ENCODE results near the gene PSAT1.
"Not testable (repeated sequence)": the region's sequence is repeated elsewhere in the genome, so short reads cannot be mapped to it uniquely, and the experiment has no call there.

Gene PSAT1

DNA sequence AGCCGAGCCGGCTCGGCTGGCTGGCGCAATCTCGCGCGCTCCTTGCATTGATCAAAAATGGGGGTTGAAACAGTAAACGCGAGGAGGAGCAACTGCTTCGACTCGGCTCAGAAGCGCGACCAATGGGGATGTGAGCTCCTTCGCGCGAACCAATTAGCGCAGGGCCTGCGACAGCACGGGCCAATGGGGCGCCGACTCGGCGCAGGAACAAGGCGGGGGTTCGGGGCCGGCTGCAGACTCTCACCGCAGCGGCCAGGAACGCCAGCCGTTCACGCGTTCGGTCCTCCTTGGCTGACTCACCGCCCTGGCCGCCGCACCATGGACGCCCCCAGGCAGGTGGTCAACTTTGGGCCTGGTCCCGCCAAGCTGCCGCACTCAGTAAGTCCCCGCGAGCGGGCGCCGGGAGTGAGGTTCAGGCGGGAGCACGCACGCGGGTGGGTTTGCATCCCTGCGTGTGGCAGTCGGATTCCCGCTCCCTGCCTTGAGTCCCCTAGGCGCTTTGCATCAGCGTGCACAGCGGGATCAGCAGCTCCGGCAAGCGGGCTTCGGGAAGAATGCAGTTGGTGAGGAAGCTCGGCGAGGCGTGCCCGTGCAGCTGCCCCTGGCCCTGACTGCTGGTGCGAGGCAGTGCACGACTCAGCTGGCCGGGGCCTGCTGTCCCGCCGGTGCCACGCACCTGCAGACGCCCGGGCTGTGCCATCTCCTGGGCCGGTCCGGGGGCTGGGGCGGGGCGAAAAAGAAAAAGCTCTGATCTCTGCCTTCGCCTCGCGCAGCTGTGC lies at the start of gene PSAT1:
Gene PSAT1 (plus strand): TSS at position 233 of the 779 bp plus-strand sequence. CDS start 86 bp downstream, at position 319.
- peak; percentile 80 to 88 (median 85) for DNase-seq

DNA sequence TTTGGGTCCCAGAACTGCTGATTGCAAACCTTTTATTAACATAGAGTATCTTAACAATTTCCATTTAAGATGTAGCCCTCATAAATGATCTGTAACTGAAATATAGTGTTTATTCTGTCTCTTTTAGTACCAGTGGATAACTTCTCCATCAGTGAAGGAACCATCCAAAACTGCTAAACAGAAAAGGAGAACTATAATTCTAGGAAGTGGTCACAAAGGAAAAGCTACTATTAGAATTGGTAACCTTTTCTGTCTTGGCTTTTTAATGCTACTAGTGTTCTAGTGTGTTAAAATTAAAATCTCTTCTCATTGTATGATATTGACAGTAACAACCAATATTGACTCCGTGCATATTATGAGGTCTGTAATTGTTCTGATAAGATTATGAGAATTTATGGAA lies 48.3 kb upstream of the PSAT1 start:
- DNase-seq = no peak

DNA sequence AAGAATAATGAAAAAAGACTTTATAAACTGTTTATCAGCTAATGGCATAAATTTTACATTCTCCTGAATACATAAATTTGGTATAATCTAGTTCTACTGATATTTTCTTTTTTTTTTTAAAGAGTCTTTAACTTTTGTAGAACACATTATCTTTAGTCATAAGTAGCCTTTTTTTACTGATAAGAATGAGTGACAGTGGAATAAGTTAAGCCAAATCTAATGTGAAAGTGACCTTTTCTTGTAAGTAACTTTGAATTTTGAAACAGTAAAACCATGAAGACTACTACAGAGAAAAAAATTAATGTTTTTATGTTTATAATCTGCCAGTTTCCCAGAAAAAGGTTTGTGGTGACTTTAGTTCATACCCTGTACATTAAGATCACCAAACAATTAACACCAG lies 47.4 kb upstream of the PSAT1 start:
- no peak for DNase-seq

DNA sequence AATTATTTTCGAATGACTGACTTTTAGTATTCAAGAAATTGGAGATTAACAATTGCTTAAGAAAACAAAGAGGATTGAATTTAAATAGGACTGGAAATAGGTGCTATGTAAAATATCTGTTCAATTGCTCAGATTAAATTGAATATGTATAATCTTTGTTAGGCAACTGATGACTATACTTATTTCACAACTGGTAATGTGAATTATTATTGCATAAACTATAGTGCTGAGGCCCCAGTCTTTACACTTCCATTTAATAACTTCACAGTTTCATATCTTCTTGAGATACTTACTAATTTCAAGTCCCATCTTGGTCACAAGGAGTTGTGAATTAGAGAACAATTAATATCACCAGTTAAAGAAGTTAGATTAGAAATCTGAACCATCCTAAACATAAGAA lies 44.3 kb upstream of the PSAT1 start:
- no peak for DNase-seq

DNA sequence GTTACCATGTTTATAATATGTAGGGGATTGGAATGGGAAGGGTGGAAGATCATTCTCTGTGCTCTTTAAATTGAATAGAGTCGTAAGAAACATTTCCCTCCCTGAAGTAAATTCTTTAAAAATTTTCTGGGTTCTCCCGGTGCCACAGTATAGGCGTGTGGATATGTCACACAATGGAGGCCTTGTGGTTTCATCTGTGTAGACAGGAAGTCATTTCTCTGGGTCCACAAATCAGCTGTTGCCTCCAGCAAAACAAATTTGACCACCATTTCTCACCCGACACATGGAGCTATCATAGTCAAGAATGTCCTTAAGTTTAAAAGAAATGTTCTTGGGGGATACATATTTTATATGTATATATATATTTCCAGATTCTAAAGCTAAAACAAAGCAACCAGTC lies 43.6 kb upstream of the PSAT1 start:
- no peak for DNase-seq

DNA sequence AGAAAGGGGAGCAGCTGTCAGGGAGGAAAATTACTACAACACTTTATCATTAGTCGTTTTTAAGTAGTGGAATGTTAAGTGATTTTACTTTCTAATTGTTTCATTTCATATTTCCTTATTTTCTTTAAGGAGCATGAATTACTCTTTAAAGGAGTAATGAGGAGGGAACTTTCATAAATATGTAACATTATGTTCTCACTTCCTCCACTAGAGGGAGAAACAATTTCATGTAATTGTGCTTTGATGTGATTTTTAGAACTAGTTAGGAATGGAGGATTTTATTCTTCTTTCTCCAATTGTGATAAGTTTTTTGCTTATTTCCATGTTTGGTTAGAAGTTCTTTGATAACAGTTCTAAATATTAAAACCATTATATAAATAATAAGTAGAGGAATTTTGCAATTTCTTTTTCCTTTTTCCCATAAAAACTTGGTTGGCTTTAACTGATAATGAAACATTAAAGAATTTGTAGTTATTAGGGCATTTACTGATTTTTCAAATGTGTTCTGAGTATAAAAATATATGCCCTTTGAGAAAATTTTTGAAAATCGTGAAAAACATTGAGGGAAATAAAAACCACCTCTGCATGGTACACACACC lies 35.4 kb upstream of the PSAT1 start:
- DNase-seq = peak in 2 of 6 experiments; percentile 10 to 18

DNA sequence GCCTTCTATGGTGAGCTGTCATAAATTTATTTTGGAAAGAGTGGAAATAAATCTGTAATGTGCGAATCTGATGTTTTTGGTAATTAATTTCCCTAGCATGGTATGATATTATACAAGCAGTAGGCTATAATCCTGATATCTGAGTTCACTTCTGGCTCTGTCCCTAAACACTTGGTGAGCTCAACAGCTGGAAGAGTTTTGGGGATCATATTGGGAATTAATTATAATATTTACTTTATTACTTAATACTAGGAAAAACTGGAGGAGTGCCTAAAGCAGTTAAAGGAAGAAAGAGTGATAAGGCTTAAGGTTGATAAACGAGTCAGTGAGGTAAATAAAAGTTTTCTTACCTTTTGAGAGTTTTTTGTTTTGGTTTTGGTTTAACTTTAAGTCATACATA lies 34.3 kb upstream of the PSAT1 start:
- no peak for DNase-seq

DNA sequence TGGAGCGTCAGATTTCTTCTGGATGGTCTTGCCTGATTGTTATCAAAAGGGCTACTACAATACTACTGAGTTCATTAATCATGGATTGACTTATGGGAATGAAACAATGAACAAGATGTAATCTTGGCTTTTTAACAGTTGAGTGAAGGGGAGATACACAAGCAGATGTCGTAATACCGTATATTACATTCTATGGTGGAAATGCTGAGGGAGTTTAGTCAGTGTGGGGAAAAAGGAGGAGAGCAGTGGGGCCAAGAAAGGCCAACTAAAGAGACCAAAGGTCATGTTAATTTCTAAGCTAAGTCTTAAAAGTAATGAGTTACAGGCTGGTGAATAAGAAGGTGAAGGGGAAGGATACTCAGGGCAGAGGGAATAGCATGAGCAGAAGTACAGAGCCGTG lies 29.0 kb upstream of the PSAT1 start:
- DNase-seq = no peak

DNA sequence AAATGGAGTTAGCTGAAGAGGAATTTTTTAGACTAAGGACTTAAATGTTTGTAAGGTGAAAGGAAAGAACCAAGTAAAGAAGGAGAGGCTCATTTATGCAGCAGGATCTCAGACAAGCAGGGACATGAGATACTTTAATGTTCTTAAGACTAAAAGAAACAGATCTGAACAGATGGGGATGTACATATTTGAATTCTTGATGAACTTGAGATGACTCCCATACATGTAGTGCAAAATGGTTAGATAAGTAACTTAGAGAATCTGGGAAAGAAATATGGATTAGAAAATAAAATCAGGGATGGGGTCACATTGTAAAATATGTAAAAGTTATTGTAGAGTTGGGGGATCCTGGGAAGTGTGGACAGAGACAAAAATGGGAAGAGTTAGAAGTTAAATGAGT lies 27.1 kb upstream of the PSAT1 start:
- DNase-seq = no peak

DNA sequence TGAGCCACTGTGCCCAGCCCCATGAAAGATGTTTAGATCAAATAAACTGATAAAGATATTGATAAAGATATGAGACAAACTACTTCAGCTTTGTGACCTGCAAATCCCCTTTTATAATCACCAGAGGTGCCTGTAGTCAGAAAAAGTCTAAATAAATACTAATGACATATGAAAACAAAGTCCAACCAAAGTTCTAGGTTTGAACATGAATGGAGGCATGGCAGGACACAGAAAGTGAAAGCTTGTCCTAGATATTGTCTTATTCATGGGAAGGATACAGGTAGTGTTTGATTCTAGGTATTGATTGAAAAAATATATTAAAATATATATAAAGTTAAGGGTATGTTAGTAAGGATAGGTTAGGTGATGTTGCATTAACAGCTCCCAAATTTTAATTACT lies 24.6 kb upstream of the PSAT1 start:
- DNase-seq = no peak

DNA sequence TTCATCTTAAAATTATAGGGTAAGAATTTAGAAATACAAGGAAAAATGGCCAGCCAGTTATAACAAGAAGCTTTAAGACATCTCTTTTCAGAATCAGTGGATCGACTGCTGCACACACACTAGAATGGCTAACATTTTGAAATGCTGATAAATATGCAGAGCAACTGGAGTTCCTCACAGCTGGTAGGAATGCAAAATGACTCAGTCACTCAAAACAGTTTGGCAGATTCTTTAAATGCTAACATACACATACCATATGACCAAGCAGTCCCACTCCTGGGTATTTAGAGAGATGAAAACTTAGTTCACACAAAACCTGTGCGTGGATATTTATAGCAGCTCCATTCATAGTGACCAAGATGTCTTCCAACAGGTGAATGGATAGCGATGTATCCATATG lies 23.2 kb upstream of the PSAT1 start:
- DNase-seq = no peak

DNA sequence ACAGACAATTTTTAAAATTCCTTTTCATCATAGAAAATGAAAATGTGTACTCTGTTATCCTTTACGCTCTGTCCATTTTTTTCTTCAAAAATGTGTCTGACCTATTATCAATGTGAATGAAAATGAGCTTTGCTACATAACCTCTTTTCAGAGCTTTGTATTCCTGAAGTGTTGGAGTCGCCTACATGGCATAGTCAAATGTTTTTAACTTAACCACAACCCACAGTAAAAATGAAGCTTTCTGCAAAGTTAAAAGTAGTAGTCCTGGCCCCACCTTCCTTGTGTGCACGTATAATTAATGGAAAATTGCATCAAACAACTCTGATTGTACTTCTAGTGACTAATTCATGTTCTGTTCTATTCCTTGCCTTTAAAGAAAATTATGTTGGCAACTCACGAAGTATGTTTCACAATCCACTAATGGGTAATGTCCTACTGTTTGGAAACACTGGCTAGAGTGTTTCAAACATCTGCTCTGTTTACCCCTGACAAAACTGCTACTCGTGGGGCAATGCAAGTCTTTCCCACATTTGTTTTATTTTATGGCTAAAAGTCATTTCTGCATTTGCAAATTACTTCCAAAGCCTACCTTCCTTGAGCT lies 18.6 kb upstream of the PSAT1 start:
- DNase-seq = no peak

DNA sequence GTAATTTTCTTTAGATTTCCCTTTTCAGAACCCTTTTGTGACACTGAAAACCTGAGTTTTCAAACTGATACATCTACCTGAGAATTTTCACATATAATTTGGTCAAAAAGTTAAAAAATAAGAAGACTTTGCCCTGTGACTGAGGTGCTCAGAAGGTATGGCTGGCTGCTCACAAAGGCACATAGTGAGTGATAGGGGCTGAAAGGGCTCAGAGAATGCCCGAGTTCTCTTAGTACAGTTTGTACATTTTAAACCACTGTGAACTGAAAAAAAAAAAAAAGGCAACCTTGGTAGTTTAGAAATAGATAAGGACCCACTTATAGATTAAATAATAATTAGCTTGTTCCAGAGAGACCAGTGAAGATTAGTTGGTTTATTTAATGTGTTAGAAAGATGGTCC lies 18.1 kb upstream of the PSAT1 start:
- DNase-seq = no peak

DNA sequence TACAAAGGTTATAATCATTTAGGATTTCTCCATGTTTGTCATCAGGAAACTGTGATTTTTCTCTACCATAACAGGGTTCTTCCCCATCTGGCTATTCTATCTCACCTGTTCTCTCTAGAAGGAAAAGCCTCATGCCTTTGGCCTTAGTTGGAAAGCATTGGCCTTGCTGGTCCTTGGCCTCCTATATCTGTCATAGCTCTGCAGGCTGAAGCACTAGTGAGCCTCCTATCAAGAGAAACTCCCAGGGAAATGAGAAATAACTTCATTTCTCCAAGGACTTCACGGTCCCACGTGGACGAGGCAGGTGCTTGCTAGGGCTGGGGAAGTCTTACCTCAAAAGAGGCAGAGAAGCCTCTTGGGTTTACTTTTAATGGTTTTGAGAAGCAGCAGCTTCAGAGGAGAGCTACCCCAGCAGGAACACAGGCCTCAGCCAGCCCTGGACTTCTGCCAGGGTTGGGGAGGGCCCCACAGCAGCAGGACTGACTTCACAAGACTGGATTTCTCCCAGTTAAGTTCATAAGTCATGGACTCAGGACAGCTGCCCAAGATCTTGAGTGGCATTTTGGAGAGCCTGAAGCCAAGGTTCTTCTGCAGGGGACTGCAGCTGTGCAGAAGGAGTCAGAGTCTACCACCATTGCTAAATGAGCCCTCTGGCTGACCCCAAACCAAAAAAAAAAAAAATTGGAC lies 15.8 kb upstream of the PSAT1 start:
- no peak for DNase-seq

DNA sequence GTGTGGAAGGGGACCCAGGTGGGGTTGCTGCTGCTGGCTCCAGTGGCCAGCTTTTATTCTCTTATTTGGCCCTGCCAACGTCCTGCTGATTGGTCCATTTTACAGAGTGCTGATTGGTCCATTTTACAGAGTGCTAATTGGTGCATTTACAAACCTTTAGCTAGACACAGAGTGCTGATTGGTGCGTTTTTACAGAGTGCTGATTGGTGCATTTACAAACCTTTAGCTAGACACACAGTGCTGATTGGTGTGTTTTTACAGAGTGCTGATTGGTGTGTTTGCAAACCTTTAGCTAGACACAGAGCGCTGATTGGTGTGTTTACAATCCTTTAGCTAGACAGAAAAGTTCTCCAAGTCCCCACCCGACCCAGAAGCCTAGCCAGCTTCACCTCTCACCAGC lies 12.7 kb upstream of the PSAT1 start:
- DNase-seq = not testable (repeated sequence)

DNA sequence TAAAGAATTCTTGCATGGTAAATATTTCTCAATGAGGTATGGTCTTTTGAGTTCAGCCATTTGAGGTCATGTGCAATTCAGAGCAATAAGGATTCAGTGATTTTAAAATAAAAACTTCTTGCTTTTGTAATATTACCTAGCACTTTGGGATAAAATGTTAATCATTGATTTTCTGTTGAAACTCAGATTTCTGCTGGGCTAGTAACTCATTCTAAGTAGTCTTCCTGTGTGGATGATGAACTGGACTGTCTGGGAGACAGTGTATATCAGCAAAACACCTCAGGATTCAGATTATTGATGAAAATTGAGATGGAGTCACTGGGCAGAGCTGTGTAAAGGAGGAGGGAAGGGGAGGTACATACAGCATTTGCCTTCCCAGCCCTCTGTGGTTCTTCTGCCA lies 10.8 kb upstream of the PSAT1 start:
- DNase-seq = no peak

DNA sequence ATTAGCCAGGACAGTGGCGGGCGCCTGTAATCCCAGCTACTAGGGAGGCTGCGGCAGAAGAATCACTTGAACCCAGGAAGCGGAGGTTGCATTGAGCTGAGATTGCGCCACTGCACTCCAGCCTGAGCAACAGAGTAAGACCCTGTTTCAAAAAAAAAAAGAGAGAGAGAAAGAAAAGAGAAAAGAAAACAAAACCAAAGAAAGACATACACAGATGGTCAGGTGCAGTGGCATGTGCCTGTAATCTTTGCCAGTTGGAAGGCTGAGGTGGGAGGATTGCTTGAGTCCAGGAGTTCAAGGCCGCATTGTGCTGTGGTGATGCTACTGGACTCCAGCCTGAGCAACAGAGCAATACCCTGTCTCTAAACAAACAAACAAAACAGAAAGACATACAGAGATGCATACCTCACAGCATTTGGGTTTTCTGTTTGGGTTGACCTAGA lies 10.0 kb upstream of the PSAT1 start:
- no peak for DNase-seq

DNA sequence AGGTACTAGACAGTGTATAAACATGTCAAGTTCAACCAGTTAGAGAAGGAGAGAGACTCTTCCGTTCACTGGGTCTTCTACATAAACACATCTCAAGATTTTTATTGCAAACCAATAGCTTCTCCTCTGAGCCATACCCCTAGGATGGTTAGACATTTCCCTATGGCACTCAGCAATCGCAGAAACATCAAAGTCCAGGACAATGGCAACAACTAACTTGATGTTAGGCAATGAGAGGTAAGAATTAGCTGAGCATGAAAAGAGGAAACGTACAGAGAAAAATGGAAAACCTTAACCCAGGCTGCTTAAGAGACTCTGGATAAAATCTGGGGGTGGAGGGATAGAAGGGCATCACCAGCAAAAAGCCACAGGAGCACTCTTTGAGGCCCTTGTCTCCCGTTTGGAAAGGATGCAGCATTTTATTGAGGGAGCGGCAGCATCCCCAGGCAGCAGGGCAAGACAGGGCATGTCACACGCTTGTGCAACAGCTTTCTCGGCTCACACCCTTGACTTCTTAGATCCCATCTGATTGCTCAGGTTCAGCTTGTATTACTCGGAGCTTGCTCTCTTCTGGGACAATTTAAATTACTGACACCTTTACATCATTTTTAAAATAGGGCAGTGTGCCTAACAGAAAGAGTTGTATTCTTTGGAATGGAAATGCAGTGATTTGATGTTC lies 8.6 kb upstream of the PSAT1 start:
- no peak for DNase-seq

DNA sequence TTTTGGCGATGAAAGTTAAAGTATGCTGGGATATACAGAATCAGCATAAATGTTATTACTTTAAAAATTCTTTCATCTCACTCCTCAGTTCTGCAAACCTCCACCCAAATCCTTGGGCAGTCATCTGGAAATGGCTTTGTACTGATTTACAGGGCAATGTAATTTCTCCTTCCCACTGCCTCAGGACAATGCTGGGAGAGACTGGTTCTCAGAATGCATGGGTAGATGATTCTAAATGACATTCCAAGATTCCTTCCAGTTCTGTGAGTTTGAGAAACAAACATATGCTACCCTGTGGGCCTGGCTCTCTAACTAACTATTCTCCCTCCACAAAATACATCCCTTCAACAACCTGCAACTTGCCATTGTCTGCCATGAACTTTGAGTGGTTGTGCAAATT lies 7.5 kb upstream of the PSAT1 start:
- no peak for DNase-seq

DNA sequence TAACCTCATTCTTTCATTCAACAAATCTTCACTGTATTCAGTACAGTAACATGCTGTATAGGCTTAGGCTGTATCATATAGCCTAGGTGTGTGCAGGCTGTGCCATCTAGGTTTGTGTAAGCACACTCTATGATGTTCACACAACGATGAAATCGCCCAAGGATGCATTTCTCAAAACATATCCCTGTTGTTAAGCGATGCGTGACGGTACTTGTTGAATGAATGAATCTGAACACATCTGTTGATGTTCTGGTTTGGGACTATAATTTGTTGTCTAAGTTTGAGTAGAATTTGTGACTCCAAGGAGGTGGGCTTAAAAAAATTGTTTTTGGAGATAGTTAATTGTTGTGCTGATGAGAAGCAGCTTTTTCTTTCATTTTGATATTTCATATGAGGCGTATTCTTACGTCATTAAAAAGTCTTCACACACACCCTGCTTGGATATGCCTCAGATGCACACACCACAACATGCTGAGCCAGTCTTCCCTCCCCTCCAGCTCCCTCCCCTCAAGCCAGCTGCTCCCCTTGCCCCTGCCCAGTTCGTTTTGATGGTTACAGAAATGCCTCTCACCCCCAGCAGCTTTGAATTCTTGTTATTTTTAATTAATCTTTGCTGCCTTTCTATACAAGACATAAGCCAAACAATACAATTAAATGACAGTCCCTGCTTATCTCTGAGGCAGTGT lies 5.5 kb upstream of the PSAT1 start:
- DNase-seq = no peak

DNA sequence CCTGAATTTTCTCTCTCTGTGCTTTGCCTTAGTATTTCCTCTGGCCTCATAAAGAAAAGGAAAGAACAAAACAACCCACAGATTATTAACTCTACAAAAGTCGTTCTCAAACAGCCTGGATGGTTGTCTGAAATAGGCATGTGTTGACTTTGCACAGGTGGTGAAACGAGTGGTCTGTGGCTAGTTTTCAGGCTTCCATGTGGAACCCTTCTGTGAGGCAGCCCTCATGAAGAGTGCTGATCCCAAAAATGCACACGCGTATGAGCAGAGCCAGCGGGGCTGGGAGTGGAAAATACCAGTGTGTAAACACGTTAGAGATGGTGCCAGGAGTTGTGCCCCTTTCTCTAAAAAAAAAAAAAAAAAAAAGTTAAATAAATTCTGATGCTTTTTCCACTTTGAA lies 4.9 kb upstream of the PSAT1 start:
- no peak for DNase-seq

DNA sequence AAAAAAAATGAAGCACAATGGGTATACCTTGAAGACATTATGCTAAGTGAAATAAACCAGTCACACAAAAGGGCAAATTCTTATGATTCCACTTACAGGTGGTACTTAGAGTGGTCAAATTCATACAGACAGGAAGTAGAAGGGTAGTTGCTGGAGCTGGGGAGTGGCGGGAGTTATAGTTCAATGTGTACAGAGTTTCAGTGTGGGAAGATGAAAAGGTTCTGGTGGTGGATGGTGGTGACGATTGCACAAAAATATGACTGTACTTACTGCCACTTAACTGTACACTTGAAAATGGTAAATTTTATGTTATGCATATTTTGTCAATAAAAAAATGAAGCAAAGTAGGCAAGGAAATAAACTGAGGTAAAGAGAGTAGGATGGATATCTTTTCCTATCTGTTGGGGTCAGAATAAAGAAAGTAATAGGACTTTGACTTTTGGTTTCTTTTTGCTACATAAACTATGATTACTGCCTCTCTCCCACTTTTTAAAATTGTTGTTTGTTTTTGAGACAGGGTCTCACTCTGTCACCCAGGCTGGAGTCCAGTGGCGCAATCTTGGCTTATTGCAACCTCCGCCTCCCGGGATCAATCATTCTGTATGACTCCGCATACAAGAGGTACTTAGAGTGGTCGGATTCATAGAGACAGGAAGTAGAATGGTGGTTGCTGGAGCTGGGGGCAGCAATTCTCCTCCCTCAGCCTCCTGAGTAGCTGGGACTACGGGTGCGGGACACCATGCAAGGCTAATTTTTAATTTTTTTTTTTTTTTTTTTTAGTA lies 4.0 kb upstream of the PSAT1 start:
- DNase-seq = peak in 1 of 6 experiments; percentile 21
